ENCODE results near the gene NLGN1.

Gene NLGN1

DNA sequence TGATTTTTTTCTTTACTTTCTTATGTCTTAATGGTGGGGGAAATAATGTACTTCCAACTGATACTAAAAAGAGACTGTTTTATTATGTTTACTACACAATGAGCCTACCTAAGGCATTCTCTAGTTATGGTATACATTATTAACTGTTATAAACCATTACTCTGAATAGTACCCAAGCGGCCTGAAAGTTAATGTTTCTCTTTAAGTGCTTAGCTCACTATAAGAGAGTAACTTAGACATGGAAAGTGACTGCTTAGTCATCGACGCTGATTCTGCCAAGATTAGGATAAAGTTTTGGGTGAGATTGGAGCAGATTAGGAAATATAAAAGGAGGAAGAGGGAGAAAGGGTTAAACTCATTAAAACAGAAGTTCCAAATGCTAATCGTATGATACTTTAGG, 365.0 kb downstream of the NLGN1 start:
- DNase-seq (ENCODE audit: low read depth), result no peak

DNA sequence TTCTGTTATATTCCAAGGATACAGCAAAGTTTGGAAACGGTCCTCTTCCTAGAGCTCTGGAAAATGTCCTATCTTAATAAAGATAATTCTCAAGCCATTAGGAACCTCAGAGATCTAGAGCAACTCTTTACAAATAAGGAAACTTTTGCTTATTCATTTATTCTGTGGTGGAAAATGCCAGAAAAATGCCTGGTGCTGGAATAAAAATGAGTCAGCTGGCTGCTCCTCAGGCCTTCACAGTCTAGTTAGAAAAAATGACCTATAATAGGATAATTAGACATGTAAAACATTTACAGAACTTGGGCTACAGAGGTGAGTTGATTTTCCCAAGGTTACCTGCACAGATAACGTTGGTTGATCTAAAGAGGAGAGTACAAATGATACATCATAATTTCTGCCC, 372.5 kb downstream of the NLGN1 start:
- DNase-seq (ENCODE audit: low read depth), result no peak

DNA sequence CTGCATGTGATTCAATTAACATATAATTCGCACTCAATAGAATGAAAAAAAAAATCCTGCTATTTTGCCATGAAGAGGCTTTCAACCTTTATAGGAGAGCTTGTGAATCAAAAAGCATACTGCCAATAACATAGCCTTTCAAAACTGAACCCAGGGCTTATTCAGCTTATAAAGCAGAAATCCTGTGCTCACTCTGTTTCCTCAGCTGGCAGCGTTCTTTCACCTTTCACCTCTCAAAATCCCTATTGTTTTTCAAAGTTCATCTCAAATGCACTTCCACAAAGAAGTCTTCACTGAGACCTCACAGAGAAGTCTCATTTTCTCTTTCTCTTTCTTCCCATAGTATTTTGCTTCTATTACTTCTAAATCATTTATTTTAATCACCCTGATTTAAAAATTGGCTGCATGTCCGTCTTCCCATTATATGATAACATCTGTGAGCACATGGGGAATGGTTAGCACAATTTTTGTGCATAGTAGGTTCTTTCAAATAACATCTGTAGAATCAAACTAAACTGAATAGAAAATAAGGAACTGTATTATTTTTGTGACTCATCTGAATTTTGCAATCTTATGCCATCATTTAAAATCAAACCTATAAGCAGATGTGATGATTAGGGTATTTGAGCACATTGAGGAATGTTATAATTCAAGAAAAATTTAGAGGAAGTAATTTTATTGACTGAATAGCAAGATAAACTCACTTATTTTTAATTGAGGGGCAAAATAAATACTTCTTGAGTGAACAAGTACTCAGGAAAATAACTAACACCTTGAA, 373.4 kb downstream of the NLGN1 start:
- DNase-seq (ENCODE audit: low read depth), result no peak

DNA sequence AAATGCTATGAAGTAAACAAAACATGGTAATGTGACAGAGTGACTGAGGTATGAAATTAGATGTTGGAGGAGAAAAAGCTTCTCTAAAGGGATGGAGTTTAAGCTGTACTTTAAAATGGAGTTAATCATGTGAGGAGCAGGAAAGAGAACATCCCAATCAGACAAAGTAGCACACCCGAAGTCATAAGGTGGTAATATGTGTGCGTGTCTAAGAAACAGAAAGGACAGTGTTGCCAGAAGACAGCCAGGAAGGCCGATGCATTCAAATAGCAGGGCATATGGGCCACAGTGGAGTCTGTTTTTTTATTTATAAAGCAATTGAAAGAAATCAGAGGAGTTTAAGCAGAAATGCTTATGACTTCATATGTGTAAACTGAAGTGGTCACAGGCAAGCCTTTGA, 376.3 kb downstream of the NLGN1 start:
- no peak for DNase-seq (ENCODE audit: low read depth)

DNA sequence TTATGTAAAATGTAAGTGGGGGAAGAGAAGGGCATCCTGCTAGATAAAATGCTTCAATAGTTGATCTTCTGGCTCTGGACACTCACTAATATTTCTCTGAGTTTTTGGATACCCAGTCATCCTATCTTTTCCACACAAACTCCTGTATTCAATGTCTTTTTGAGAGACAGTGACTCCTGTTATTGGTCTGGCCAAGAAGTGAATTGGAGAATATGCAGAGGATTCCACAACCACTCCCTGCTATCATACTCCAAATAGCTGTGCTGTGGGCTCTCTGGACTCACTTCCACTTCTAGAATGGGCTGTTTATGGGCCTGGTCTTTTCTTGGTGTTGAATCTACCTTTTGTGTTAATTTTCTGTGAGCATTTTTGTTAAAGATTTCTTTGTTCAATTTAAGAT, 376.8 kb downstream of the NLGN1 start:
- no peak for DNase-seq (ENCODE audit: low read depth)

DNA sequence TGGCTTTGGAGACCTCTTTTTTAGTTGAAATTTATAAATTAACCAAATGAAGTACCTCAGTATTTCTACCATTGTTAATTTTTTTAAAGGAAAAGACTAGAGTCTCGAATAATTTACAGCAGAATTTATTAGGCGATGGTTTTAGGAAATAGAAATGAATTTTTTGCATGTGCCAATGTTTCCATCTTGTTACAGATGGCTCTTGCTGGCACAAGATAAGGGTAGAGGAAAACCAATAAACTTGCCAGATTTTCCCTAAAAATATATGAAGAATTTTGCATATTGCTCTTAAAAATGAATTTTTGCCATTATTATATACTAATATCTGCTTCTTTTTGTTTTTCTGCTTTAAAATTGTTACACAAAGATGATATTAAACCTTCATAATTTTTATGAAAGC, 380.7 kb downstream of the NLGN1 start:
- no peak for DNase-seq (ENCODE audit: low read depth)

DNA sequence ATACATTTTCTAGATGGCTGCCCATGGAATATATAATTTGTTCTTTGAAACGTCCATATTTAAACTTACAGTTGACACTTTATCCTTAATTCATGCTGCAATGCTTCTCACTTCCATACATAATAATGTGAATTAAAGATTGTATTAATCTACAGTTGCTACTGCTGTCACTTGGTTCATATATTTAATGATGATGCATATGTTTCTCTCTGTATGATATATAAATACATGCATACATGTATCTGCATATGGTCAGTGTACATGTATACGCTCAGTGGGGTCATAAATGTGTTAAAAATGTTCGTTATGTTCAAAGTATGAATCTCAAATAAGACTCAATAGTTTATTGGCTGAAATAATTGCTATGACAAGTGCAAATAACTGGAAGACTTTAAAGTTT, 382.5 kb downstream of the NLGN1 start:
- no peak for DNase-seq (ENCODE audit: low read depth)

DNA sequence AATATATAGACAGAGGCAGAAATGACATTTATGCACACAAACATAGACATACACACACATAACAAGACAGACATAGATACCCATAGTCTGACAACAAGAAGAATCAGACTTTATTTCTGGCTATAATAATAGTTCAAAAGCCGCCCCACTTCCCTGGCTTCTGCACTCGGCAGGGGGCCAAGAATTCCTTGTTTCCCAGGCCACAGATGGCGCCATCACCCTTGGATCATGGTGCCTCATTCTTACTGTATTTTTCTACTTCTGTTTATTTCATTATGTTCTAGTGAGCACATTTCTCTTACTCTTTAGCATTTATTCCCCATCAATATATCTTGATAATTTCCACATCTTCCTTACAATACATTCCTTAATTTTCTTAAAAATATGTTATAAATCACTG, 387.5 kb downstream of the NLGN1 start:
- no peak for DNase-seq (ENCODE audit: low read depth)

DNA sequence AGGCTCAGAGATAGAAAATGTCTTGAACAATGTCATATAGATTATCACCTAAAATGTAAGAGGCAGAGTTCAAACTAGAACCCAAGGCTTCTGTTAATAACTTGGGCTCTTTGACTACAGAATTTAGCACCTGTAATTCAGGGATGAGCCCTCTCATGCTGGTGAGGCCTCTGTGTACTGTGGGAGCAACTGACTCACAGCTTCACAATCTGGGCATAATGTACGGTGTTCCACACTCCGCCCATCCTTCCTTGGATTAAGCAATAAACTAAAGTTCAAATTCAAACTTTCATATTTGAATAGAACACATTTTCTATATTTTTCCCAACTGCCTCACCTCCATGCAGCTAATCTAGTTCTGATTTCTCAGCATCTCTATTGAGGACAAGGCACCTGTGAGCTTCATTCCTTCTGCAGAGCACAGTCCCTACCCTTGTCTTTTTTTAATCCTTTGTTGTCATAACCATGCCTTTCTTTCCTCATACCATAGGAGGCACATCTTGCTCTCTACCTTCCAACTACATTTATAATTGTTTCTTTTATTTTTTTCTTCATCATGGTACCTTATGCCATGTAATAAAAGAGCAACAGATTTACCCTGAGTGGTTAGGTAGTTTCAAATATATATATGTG, 392.1 kb downstream of the NLGN1 start:
- no peak for DNase-seq (ENCODE audit: low read depth)

DNA sequence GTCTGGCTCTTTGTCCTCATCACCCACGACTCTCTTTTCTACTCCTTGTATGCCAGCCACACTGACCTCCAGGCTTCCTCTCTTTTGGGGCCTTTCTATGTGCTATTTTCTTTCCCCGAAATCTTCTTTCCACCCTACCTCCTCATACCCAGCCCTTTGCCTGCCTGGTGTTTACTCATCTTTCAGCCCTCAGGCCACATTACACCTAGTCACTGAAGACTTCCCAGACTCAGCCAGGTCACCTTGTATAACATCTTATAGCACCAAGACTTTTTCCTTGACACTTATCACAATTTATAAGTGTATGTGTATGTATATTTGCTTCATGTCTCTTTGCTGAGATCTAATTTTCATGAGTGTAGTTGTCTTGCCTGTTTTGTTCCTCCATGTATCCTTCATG, 396.4 kb downstream of the NLGN1 start:
- no peak for DNase-seq (ENCODE audit: low read depth)

DNA sequence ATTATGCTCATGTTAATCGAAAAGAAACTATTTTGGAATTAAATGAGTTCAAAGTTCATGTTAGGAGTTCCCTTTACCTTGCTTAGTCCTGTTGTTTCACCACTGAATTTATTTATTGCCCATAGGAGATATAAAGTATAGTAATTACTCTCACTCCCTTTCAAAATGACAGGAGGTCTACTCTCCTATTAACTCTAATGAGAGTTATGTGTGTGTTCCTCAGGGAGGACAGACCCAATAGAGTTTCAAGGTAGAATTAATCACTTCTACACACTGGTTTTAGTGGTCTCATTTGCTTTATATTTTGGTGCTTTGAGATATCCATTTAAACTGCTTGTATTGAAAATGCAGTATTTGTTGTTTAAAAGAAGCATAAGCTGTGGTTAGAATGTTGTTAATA, 398.9 kb downstream of the NLGN1 start:
- no peak for DNase-seq (ENCODE audit: low read depth)

DNA sequence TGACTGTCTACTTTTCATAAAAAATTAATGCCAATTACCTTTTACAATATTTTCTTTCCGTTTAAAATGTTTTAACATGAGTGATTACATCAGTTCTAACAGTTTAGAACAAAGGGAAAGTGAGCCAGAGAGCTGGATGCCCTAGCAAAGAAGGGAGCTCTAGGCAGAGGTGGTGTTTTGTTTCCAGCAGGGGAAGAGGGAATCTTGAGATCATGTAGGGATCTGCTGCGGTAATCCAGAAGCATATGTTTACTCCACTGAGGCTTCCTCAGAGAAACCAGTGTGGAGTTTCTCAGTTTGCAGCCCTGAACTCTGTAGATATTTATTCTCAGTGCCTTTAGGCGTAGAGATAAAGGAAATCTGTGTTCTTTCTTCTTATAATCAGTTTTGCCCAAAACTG, 399.3 kb downstream of the NLGN1 start:
- DNase-seq (ENCODE audit: low read depth), result no peak

DNA sequence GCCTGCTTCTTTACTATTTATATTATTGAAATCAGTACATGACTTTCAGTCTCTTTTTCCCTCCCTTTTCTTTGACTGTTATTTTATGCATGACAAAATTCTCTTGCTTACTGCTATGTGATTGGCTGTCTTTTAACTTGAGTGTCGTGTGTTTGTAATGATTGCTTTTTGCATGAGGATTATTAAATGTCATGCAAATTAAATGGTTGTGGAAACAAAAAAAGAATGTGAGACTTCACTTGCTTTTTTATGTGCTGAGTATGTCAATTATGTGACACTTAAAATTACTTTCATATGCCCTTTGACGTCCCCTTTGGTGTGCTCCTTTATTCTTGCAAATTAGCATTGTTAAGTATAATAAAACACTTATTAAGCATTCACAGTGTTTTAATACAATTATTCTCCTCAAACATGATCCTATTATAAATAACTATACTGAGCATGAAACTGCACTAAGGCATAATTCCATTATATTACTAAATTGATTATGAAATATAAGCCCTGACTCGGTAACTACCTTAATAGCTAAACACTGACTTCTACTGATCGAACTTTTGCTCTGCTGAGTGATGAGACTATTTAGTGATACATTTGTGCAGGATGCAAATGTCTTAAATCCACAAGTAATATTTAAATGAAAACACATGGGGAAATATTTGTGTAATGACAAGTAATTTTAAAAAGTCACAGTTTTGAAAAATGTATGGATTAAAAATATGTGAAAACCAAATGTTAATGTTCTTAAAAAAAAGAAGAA, 401.7 kb downstream of the NLGN1 start:
- DNase-seq (ENCODE audit: low read depth), result no peak

DNA sequence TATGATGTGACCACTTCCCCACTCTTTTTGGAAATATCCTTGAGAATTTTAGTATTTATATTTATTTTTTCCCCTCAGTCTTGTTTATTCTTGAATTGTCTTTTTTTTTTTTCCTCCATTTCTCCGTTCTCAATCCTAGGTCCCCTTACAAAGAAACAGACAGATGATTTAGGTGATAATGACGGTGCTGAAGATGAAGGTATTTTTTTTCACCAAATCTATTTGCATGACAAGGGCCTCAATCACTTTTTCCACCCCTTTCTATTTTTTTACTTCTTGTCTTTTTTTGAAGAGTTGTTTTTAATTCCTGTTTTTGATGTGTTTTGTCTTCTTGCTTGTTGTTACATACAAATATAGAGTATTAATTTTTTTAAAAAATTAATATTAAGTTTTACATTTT, 402.6 kb downstream of the NLGN1 start:
- no peak for DNase-seq (ENCODE audit: low read depth)

DNA sequence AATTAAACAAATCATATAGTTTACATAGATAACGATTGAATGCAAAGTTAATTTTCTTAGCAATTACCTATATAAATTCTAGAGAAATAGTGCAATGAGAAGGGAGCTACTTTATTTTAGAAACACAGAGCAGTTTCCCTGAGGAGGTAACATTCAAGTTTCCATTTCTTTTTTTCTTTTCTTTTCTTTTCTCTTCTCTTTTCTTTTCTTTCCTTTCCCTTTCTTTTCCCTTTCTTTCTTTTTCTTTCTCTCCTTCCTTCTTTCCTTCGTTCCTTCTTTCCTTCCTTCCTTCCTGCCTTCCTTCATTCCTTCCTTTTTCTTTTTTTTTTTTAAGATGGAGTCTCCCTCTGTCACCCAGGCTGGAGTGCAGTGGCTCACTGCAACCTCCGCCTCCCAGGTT, 417.3 kb downstream of the NLGN1 start:
- no peak for DNase-seq (ENCODE audit: low read depth)

DNA sequence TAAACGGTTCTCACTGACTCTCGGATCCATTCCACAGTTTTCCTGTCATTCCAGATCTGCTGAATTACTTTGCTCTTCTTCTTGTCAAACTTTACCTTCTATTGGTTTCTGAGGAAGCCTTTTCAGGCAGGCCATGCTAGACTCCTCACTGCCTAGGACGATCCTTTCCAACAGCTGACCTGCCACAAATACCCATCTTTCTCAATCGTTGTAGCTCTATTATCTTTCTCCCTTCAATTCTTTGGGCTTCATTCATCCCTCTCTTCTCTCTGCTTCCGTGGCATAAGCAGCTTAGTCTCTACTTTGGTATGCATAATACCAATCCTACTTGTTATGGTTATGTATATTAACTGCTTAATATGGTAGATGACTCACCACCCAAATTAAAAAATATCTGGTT, 421.8 kb downstream of the NLGN1 start:
- DNase-seq (ENCODE audit: low read depth), result no peak

DNA sequence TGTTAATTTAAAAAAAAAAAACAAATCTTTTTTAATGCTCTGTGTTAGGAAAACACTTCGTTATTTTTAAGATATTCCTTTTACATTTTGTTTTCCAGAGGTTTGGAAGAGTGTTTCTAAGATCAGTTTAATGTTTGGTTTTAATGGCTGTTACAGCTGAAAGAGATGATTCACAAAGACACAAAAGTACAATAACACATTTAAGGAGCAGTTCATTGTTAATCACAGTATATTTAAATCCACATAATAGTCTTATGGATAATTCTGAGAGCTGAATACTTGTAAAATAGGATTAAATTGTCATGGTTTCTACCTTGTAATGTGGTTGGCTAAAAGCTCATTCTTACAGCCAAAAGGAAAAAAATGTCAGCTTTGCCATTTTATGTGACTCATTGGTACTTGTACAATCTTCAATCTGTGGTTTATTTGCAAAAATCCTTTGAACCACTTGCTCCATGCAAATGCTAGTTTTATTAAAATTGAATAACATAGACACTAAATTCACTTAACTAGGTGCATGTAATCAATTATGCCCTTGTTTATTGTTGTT, 426.4 kb downstream of the NLGN1 start:
- DNase-seq (ENCODE audit: low read depth), result no peak

DNA sequence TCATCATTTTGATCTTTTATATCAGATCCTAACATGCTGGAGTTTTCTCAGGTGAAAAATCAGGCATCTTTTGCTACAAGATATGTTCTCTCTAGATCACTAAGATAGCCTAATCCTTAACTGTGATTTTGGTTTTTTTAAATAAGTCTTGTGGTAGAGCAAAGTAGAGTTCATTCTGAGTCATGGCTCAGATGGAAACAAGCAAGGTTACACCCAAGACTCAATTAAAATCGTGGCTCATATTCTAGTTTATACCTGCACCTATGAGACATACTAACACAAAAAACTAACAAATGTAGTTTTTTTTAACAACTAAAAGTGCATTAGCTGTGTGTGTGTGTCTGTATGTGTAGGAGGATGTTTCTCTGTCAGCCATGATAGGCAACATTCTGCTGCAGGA, 428.2 kb downstream of the NLGN1 start:
- no peak for DNase-seq (ENCODE audit: low read depth)

DNA sequence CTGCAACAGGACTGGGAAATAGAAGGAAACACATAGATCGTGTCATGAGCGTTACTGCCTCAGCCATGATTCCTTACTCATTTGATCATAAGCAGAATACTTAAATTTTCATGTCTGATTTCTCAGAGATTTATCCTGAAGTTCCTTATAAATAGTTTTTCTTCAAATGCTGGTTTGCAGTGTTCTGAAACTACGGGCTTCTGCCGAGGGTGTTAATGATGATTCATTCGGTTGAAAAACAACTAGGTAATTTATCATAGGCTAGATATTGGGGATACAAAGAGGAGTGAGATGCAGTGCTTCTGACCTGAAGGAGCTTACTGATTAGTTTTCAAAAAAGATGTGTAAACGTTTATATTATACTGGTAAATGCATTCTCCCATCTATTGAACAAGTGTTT, 428.9 kb downstream of the NLGN1 start:
- DNase-seq (ENCODE audit: low read depth), result no peak

DNA sequence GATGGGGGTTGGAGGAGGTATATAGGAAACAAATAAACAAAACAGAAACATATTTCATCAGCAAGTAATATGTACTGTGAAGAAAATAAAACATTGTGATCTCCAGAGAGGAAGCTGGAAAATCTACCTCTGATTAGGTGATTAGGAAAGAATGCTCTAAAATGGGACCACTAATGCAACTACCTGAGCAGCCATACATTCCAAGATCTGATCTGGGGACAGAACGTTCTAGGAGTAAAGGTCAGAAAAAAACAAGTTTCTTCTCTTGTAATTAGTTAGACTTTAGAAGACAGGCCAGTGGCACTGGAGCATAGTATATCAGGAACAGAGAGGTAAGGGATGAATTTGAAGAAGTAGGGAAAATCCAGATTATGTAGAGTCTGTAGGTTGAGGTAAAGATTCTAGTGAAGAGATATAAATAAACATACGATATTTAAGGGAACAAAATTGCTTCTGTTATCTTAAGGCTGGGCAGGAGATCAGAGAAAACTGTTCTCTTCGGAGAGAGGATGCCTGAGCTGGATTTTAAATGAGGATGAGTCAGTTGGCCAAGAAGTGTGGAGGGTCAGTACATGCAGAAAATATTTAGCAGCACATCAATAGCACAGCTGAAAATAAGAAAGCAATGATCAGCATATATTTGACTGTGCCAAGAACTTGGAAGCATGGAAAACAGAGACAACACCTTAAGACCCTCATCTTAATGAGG, 429.5 kb downstream of the NLGN1 start:
- no peak for DNase-seq (ENCODE audit: low read depth)

DNA sequence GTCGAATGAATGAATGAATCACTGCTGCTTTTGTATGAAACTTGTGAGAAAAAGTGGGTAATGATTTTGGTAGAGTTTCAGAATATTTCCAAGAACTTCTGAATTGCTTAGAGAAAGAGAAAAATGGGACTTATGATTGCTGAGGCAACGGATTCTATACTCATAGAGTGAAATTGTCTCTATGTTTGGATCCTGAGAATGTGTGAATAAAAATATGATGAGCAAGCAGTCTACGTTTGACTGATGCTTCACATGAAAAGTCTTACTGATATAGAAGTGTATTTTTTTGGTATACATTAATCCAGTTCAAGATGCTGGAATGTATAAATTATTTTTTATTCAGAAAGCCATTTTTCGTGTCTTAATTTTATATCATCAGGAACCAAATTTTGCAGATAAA, 441.1 kb downstream of the NLGN1 start:
- no peak for DNase-seq (ENCODE audit: low read depth)

DNA sequence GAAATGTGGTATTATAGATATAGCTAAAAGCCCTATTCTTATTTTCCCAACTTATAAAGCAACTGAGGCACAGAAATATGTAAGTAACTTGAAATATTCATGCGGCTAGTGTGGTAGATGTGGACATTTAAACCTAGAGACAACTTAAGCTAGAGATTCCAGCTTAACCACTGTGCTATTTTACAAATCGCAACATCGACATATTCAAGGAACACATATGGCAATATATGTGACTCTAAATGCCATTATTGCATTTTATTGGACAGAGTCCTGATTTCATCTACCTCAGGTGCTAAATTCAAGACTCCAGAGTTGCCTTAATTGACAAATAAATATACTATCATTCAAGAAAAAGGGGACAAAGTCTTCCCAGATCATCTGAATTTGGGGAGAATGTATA, 442.3 kb downstream of the NLGN1 start:
- no peak for DNase-seq (ENCODE audit: low read depth)

Measured in activated T-helper 1 cell treated with Interleukin-2 at 50 U/mL for 16 hours (primary cell).